Limb (tissue), 2 donors: ENCODE measurements around the gene MYCN.

Experiments
- DNase-seq, 2 donors: peaks; one replicate each; pipeline ENCODE4 v3.0.0-alpha.2; 2016; ENCODE audit errors: extremely low spot score in 2 of 2

MYCN gene

DNA sequence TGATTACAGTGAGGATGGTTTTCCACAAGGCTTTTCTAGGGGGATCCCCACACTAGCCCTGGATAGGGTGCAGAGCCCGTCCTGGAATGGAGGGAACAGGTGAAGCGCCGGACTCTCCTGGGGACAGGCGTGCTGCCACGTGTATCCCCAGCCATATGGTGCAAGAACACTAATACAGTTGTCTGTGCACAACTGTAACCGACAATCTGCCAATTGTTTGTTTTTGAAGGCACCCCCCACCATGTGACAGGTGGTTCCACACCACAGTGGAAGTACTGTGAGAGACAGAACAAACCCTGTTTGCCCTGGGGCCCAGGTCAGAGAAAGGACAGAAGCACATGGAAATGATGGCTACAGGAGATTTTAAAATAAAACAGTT, 52.9 kb downstream of the MYCN start:
- no peak for DNase-seq

DNA sequence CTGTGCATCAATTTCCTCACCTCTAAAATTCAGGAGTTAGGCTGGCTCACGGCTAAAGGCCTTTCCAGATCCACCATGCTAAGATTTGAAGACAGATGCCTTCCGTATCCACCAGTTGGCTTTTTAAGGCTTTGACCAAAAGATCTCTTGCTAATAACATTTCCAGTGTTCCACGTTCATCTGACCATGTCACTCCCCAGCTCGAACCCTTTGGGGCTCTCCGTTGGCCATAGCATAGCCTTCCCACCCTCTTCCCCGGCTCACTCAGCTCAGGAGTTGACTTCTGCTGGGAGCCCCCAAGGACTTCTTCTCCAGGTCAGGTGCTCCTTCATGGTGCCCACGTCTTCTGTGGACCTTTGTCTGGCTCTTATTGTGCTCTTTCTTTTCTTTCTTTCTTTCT, 53.3 kb downstream of the MYCN start:
- no peak for DNase-seq

DNA sequence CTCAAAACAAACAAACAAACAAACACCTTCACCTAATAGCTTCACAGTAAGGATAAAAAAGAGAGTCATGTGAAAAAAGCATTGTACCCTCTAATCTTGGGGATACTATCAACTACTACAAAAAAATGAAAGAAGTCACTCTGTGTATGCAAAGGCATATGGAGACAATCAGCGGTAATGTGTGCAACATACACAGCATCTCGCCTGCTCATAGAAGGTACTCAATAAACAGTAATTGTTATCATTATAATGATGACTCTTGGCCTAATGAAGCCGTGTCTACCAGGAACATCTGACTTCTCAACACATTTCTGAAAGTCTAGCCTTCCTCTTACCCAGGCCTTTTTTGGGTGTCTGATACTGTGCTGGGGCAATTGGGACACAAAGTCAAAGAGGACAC, 55.3 kb downstream of the MYCN start:
- DNase-seq: no peak
